ENCODE data around the gene PPFIA4.

DNA sequence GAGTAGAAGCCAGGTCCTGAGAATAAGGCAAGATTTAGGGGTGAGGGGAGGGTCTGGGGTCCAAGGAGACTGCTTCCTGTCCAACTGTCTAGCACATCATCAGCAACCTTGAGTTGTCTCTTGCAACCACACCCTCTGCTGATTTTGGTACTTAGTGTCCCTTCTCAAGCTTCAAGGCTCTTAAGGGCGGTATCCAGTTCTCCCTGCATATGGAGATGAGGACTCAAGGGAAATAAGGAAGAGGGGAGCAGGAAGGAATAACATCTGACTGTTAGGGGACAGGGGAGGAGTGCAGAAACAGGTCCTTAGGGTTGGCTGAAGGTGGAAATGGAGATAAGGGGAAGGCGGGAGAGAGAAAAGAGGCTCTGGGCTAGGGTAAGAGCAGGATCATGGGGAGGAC, 47.2 kb downstream of the PPFIA4 start:
- TF ChIP-seq, protein P1, sequence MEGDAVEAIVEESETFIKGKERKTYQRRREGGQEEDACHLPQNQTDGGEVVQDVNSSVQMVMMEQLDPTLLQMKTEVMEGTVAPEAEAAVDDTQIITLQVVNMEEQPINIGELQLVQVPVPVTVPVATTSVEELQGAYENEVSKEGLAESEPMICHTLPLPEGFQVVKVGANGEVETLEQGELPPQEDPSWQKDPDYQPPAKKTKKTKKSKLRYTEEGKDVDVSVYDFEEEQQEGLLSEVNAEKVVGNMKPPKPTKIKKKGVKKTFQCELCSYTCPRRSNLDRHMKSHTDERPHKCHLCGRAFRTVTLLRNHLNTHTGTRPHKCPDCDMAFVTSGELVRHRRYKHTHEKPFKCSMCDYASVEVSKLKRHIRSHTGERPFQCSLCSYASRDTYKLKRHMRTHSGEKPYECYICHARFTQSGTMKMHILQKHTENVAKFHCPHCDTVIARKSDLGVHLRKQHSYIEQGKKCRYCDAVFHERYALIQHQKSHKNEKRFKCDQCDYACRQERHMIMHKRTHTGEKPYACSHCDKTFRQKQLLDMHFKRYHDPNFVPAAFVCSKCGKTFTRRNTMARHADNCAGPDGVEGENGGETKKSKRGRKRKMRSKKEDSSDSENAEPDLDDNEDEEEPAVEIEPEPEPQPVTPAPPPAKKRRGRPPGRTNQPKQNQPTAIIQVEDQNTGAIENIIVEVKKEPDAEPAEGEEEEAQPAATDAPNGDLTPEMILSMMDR (conservative IDR thresholded peaks at IDR 0.05; ENCODE audit: low read depth, low read length), result no peak
- TF ChIP-seq SMC3 (IDR thresholded peaks at IDR 0.05; ENCODE audit: low read depth, low read length), result no peak
- TF ChIP-seq BHLHE40 (IDR thresholded peaks at IDR 0.05; ENCODE audit: low read depth, low read length), result no peak
- no peak for TF ChIP-seq NFE2L2 (IDR thresholded peaks at IDR 0.05; ENCODE audit: low read depth, low read length)
- TF ChIP-seq POLR2A (IDR thresholded peaks at IDR 0.05; ENCODE audit: low read depth, low read length), result no peak
- TF ChIP-seq, protein P2, sequence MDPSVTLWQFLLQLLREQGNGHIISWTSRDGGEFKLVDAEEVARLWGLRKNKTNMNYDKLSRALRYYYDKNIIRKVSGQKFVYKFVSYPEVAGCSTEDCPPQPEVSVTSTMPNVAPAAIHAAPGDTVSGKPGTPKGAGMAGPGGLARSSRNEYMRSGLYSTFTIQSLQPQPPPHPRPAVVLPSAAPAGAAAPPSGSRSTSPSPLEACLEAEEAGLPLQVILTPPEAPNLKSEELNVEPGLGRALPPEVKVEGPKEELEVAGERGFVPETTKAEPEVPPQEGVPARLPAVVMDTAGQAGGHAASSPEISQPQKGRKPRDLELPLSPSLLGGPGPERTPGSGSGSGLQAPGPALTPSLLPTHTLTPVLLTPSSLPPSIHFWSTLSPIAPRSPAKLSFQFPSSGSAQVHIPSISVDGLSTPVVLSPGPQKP (IDR thresholded peaks at IDR 0.05; ENCODE audit: borderline replicate concordance, low read depth, low read length), result no peak
- no peak for TF ChIP-seq RAD21 (IDR thresholded peaks at IDR 0.05; ENCODE audit: low read length)
